ENCODE measurements around the gene ITGAV.

DNA sequence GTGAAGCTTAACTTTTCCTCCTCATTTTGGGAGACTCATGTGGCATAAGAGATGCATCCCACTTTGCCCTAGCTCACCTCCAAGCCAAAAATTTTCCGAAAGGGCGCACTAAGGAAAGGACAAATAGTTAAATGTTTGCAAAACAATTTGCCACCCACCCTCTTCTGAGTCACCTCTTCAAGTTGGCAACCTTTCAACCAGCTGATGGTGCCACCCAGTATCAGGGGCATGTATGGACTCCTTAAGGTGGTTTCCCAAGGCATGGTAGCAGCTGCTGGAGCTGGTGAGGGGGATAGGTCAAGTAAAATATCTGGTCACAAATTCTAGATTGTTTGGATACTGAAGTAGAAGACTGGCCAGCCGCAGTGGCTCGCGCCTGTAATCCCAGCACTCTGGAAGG is 17.2 kb upstream of the ITGAV start:
- no peak for TF ChIP-seq EP300 (IDR thresholded peaks at IDR 0.05)
- TF ChIP-seq, protein P1, sequence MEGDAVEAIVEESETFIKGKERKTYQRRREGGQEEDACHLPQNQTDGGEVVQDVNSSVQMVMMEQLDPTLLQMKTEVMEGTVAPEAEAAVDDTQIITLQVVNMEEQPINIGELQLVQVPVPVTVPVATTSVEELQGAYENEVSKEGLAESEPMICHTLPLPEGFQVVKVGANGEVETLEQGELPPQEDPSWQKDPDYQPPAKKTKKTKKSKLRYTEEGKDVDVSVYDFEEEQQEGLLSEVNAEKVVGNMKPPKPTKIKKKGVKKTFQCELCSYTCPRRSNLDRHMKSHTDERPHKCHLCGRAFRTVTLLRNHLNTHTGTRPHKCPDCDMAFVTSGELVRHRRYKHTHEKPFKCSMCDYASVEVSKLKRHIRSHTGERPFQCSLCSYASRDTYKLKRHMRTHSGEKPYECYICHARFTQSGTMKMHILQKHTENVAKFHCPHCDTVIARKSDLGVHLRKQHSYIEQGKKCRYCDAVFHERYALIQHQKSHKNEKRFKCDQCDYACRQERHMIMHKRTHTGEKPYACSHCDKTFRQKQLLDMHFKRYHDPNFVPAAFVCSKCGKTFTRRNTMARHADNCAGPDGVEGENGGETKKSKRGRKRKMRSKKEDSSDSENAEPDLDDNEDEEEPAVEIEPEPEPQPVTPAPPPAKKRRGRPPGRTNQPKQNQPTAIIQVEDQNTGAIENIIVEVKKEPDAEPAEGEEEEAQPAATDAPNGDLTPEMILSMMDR (IDR thresholded peaks at IDR 0.05): no peak

Data from sigmoid colon (tissue), 4 donors.